ENCODE data around the gene PRKCH. TPM values are rescaled to one million over a fixed set of nuclear protein-coding genes. Genes with fewer than 3 reads are reported as not detected.

PRKCH gene
- total RNA-seq, 4 donors from 2014 or later: 17.9 to 28.7 (median 25.0) TPM

DNA sequence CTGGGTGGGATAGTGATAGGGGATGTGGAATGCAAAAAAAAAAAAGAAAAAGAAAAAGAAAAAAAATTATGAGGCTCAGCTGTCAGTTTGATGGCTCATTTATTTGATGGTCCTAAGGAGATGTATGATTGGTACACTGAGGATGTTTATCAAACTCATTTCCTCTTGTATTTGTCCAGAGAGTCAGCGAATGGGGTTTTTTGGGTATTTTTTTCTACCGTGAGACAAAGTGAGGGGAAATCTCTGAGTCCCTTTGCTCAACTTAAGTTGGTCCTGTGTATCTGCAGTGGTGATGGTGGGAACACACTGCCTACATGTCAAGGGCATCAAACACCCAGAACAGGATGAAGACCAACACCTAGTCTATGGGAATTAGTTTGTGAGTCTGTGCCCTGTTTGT, 197.0 kb downstream of the PRKCH start:
- Histone ChIP-seq H3K4me3 (no peak overlapping the region), H3K4me1 (peaks cover 3 to 45% (median 5%) of the 10 kb centered on the region in 3 donors), H3K36me3 (no peaks in the 10 kb centered on the region), H3K27ac (no peak overlapping the region), H3K9me3 (no peaks in the 10 kb centered on the region), H3K27me3 (no peaks in the 10 kb centered on the region)
- ATAC-seq: no peak
- 87% methylated on average over 2 of the region's 2 CpGs; no CpG with 5 or more reads in 1 of the 2 donors for WGBS, 2 donors (ENCODE audit: low coverage in 1 of 2)
- TF ChIP-seq POLR2AphosphoS5 (IDR thresholded peaks at IDR 0.05): no peak

DNA sequence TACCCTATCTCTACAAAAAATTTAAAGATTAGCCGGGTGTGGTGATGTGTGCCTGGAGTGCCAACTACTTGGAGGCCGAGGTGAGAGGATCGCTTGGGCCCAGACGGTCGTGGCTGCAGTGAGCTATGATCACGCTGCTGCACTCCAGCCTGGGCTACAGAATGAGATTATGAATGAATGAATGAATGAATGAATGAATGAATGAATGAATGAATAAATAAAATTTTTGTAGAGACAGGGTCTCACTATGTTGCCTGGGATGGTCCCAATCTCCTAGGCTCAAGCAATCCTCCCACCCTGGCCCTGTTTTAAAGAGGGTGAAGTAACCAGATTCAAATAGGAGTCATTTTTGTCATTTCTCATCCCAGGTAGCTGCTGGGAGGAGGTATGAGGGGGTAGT, 197.7 kb downstream of the PRKCH start:
- no peaks in the 10 kb centered on the region for H3K27me3 ChIP-seq
- H3K36me3 ChIP-seq: no peaks in the 10 kb centered on the region
- peaks cover 3 to 48% (median 6%) of the 10 kb centered on the region in 3 donors for H3K4me1 ChIP-seq
- TF ChIP-seq, protein P1, sequence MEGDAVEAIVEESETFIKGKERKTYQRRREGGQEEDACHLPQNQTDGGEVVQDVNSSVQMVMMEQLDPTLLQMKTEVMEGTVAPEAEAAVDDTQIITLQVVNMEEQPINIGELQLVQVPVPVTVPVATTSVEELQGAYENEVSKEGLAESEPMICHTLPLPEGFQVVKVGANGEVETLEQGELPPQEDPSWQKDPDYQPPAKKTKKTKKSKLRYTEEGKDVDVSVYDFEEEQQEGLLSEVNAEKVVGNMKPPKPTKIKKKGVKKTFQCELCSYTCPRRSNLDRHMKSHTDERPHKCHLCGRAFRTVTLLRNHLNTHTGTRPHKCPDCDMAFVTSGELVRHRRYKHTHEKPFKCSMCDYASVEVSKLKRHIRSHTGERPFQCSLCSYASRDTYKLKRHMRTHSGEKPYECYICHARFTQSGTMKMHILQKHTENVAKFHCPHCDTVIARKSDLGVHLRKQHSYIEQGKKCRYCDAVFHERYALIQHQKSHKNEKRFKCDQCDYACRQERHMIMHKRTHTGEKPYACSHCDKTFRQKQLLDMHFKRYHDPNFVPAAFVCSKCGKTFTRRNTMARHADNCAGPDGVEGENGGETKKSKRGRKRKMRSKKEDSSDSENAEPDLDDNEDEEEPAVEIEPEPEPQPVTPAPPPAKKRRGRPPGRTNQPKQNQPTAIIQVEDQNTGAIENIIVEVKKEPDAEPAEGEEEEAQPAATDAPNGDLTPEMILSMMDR (IDR thresholded peaks at IDR 0.05): no peak
- TF ChIP-seq EP300 (IDR thresholded peaks at IDR 0.05) (no peak), POLR2A (IDR thresholded peaks at IDR 0.05) (no peak), POLR2AphosphoS5 (IDR thresholded peaks at IDR 0.05) (no peak)
- WGBS, 2 donors (ENCODE audit: low coverage in 1 of 2): 94 to 99% methylated on average over 6 of the region's 6 CpGs
- H3K27ac ChIP-seq: no peak overlapping the region
- no peak overlapping the region for H3K4me3 ChIP-seq
- no peak for ATAC-seq
- H3K9me3 ChIP-seq: no peaks in the 10 kb centered on the region

DNA sequence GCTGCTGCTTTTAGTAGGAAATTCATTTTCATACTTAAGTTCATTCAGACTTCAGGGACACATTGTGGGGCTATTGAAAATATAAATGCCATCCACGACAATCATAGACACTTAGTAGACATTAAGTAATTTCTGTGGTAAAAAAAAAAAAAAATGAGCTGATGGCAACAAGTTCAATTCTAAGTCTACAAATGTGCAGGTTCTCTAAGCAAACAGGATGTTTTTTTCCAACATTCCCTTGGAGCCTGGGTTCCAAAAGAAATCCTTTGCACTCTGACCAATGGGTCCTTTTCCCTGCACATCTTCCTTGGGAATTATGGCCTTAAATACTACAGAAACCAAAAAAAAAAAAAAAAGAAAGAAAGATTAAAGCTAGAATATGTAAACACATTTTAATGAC, 198.4 kb downstream of the PRKCH start:
- no peak for ATAC-seq
- no peak overlapping the region for H3K4me3 ChIP-seq
- peaks cover 3 to 48% (median 12%) of the 10 kb centered on the region in 3 donors for H3K4me1 ChIP-seq
- 89% methylated on average over 1 of the region's 1 CpG; no CpG with 5 or more reads in 1 of the 2 donors for WGBS, 2 donors (ENCODE audit: low coverage in 1 of 2)
- no peaks in the 10 kb centered on the region for H3K9me3 ChIP-seq
- no peak overlapping the region for H3K27ac ChIP-seq
- H3K27me3 ChIP-seq: no peaks in the 10 kb centered on the region
- TF ChIP-seq POLR2AphosphoS5 (IDR thresholded peaks at IDR 0.05) (no peak), EP300 (IDR thresholded peaks at IDR 0.05) (no peak), POLR2A (IDR thresholded peaks at IDR 0.05) (no peak)
- TF ChIP-seq, protein P1 (IDR thresholded peaks at IDR 0.05): no peak
- H3K36me3 ChIP-seq: no peaks in the 10 kb centered on the region

DNA sequence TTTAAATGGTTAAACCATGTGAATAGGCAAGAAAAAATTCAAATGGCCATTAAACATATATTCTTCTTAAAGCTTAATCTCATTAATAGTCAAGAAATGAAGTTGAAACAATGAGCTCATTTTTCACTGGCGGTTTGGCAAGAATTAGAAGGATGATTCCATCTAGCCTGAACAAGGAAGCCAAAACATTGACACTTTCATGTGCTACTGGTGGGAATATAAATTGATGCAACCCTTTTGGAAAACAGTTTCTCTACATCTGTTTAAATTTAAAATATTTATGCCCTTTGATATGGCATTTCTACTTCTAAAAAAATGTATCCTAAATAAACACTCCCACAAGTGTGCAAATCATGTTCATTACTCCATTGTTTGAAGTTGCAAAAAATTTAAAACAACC, 199.2 kb downstream of the PRKCH start:
- TF ChIP-seq POLR2AphosphoS5 (IDR thresholded peaks at IDR 0.05) (no peak), POLR2A (IDR thresholded peaks at IDR 0.05) (no peak), EP300 (IDR thresholded peaks at IDR 0.05) (no peak)
- TF ChIP-seq, protein P1 (IDR thresholded peaks at IDR 0.05): no peak
- Histone ChIP-seq H3K4me3 (no peak overlapping the region), H3K27ac (no peak overlapping the region), H3K9me3 (no peaks in the 10 kb centered on the region), H3K27me3 (no peaks in the 10 kb centered on the region), H3K36me3 (no peaks in the 10 kb centered on the region), H3K4me1 (peaks cover 7 to 53% (median 20%) of the 10 kb centered on the region in 3 donors)
- no peak for ATAC-seq
- 81 to 86% methylated on average over 1 of the region's 1 CpG for WGBS, 2 donors (ENCODE audit: low coverage in 1 of 2)

DNA sequence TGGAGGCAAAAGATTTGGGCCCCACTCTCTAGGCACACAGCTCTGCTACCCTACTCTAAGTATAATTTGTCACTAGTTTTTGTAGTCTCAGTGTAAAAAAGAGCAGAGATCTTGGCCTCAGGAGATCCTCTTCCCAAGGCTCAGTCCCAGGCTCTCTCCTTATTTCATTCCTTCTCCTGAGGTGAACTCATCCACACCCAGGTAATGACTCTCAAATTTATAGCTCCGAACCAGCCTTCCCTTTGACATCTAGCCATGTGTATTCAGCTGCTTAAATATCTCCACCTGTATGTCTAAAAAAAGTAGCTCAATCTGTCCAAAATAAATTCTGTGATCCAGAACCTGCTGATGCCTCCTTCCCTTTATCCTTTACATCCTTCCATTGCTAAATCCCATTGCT, 200.4 kb downstream of the PRKCH start:
- Histone ChIP-seq H3K27ac (no peak overlapping the region), H3K9me3 (no peaks in the 10 kb centered on the region), H3K36me3 (no peaks in the 10 kb centered on the region), H3K27me3 (no peaks in the 10 kb centered on the region), H3K4me3 (no peak overlapping the region), H3K4me1 (peaks cover 6 to 53% (median 27%) of the 10 kb centered on the region in 3 donors)
- TF ChIP-seq POLR2AphosphoS5 (IDR thresholded peaks at IDR 0.05) (no peak), EP300 (IDR thresholded peaks at IDR 0.05) (no peak), POLR2A (IDR thresholded peaks at IDR 0.05) (no peak)
- TF ChIP-seq, protein P1 (IDR thresholded peaks at IDR 0.05): no peak
- ATAC-seq: no peak
- WGBS, 2 donors (ENCODE audit: low coverage in 1 of 2): 88 to 100% methylated on average over 1 of the region's 1 CpG
